Measurements from ENCODE around the gene KLK10.

The KLK10 gene

DNA sequence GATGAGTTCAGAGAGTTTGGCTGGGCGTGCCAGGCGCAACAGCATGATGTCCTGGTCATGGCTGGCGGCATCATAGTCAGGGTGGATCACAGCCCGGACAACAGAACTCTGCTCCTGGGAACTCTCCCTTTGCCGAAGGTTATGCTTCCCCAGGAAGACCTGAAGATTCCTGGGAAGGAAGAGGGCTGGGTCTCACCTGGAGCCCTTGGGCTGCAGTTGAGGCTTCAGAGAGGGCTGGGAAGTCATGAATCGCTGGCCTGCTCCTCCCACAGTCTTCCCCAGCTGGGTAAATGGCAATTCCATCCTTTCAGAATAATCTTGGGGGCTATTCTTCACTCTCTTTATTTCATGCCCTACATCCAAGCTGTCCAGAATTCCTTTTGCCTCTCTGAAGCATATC, 56.1 kb downstream of the KLK10 start:
- DNase-seq: no peak

Measured in stimulated activated CD4-positive, alpha-beta T cell treated with anti-CD3 and anti-CD28 coated beads, Interleukin-12 subunit alpha, Interleukin-12 subunit beta, amount 100 ng/mL, for 4 hours (primary cell).